BJ (cell line): Measurements from ENCODE around the gene HOXA10. TPM values are rescaled to one million over a fixed set of nuclear protein-coding genes. Genes with fewer than 3 reads are reported as not detected.

Experiments
- CTCF ChIA-PET: fragments of 350-600 bp; formaldehyde crosslinking; extraction: SDS; loops from one replicate; lab custom pipeline; 2021; ENCODE audit warnings: antibody characterized with exemption, inconsistent platforms; lab: Yijun Ruan, JAX
- POLR2A ChIA-PET: fragments of 300-600 bp; sonication (Branson Sonifier 250); formaldehyde crosslinking; extraction: SDS; loops from one replicate; lab custom pipeline; 2021; ENCODE audit warnings: antibody characterized with exemption; lab: Charles Lee
- DNase-seq: peaks from one replicate; pipeline ENCODE4 v3.0.0-alpha.2; 2011; ENCODE audit warnings: low read depth
- H3K27me3 ChIP-seq: 2 replicates; pipeline ENCODE4 v1.6.0; 2011; ENCODE audit warnings: low read length; ENCODE audit not compliant: control insufficient read depth, insufficient read depth
- H3K36me3 ChIP-seq: 2 replicates; pipeline ENCODE4 v1.5.1; 2011; ENCODE audit warnings: low read length; ENCODE audit not compliant: control insufficient read depth, insufficient read depth
- H3K4me3 ChIP-seq: 2 replicates; pipeline ENCODE4 v1.5.1; 2011; ENCODE audit warnings: low read depth, mild to moderate bottlenecking, control low read depth, low read length
- CTCF ChIP-seq: IDR thresholded peaks from 2 replicates; pipeline ENCODE4 v1.5.1; 2011; ENCODE audit warnings: low read depth, mild to moderate bottlenecking, control low read depth, inconsistent platforms, low read length, moderate library complexity; ENCODE audit not compliant: insufficient read depth
- polyA plus RNA-seq: library from polyadenylated mRNA; depleted of rRNA; stranded (reverse); fragments of >200 nt; gene quantifications from 2 replicates; pipeline ENCODE4 v1.2.3, GENCODE V29; 2011

HOXA10 gene
- polyA plus RNA-seq, 1 experiment, result 54.7 TPM

GRCh38 chr7:27160145-27160545 lies 14.0 kb downstream of the HOXA10 start:
- no peak for DNase-seq
- ChIA-PET POLR2A (no interaction called here), CTCF (interaction anchor here (0.6 to 4.0 kb wide), 23 partner anchors 9 to 1267 kb away, joined by 3 to 74 read pairs (median 5); partner anchors contain the start of genes HOXA10, HOXA3 and HOXA5)
- H3K4me3 ChIP-seq, result no peak overlapping the region
- no peak for TF ChIP-seq CTCF
- no peaks in the 10 kb centered on the region for H3K27me3 ChIP-seq
- peaks cover 14% of the 10 kb centered on the region for H3K36me3 ChIP-seq

- TF ChIP-seq CTCF, result no peak
- Histone ChIP-seq H3K4me3 (no peak overlapping the region), H3K27me3 (no peaks in the 10 kb centered on the region), H3K36me3 (peaks cover 12% of the 10 kb centered on the region)
- ChIA-PET POLR2A (no interaction called here), CTCF (interaction anchor here (0.9 to 1.5 kb wide), 6 partner anchors 8 to 478 kb away, joined by 3 to 7 read pairs (median 4); no protein-coding TSS in a partner anchor)
- no peak for DNase-seq
Observed at GRCh38 chr7:27159266-27160144, 14.6 kb downstream of the HOXA10 start.

- POLR2A ChIA-PET, result no interaction called here
- DNase-seq, result no peak
- no peak for TF ChIP-seq CTCF
- Histone ChIP-seq H3K27me3 (no peaks in the 10 kb centered on the region), H3K4me3 (no peak overlapping the region), H3K36me3 (peaks cover 7% of the 10 kb centered on the region)
- CTCF ChIA-PET, result interaction anchor here (0.9 to 1.5 kb wide), 6 partner anchors 8 to 477 kb away, joined by 3 to 7 read pairs (median 4); no protein-coding TSS in a partner anchor
Observed at GRCh38 chr7:27158436-27159265, 15.5 kb downstream of the HOXA10 start.

GRCh38 chr7:27157702-27158431 lies 16.3 kb downstream of the HOXA10 start:
- TF ChIP-seq CTCF, result no peak
- H3K27me3 ChIP-seq, result no peaks in the 10 kb centered on the region
- no peak overlapping the region for H3K4me3 ChIP-seq
- ChIA-PET POLR2A (no interaction called here), CTCF (interaction anchor here (1.2 to 2.1 kb wide), 2 partner anchors 22 to 478 kb away, joined by 3 to 6 read pairs; no protein-coding TSS in a partner anchor)
- no peak for DNase-seq
- peaks cover 3% of the 10 kb centered on the region; the same call in 1 of the 2 replicates for H3K36me3 ChIP-seq
